ENCODE measurements around the gene TET2.

TET2 gene

GRCh38 chr4:105215609-105216313 lies 69.1 kb downstream of the TET2 start:
- peak overlapping the region; percentile 53 for H3K27ac ChIP-seq
- no peak for DNase-seq (ENCODE audit: low read depth, low spot score)

GRCh38 chr4:105225500-105225899 lies 78.8 kb downstream of the TET2 start:
- DNase-seq (ENCODE audit: low read depth, low spot score): no peak
- no peak overlapping the region for H3K27ac ChIP-seq

GRCh38 chr4:105227054-105227453 lies 80.4 kb downstream of the TET2 start:
- H3K27ac ChIP-seq: no peak overlapping the region
- DNase-seq (ENCODE audit: low read depth, low spot score): no peak

- no peak for DNase-seq (ENCODE audit: low read depth, low spot score)
- H3K27ac ChIP-seq: no peak overlapping the region
Observed at GRCh38 chr4:105230287-105230686, 83.6 kb downstream of the TET2 start.

GRCh38 chr4:105232374-105232773 lies 85.7 kb downstream of the TET2 start:
- H3K27ac ChIP-seq: no peak overlapping the region

GRCh38 chr4:105234582-105234981 lies 87.9 kb downstream of the TET2 start:
- no peak for DNase-seq (ENCODE audit: low read depth, low spot score)
- H3K27ac ChIP-seq: no peak overlapping the region

More at GRCh38 chr4:105232374-105232773, 85.7 kb downstream of the TET2 start:
- no peak for DNase-seq (ENCODE audit: low read depth, low spot score)

GRCh38 chr4:105236202-105236915 lies 89.7 kb downstream of the TET2 start:
- no peak for DNase-seq (ENCODE audit: low read depth, low spot score)
- H3K27ac ChIP-seq: no peak overlapping the region

GRCh38 chr4:105236916-105237311 lies 90.2 kb downstream of the TET2 start:
- no peak overlapping the region for H3K27ac ChIP-seq
- no peak for DNase-seq (ENCODE audit: low read depth, low spot score)

- no peak for DNase-seq (ENCODE audit: low read depth, low spot score)
Observed at GRCh38 chr4:105240037-105240436, 93.4 kb downstream of the TET2 start.

GRCh38 chr4:105241451-105241850 lies 94.8 kb downstream of the TET2 start:
- no peak overlapping the region for H3K27ac ChIP-seq
- no peak for DNase-seq (ENCODE audit: low read depth, low spot score)

More at GRCh38 chr4:105240037-105240436, 93.4 kb downstream of the TET2 start:
- H3K27ac ChIP-seq: no peak overlapping the region

- no peak overlapping the region for H3K27ac ChIP-seq
- DNase-seq (ENCODE audit: low read depth, low spot score): no peak
Observed at GRCh38 chr4:105243446-105243845, 96.8 kb downstream of the TET2 start.

- no peak overlapping the region for H3K27ac ChIP-seq
- no peak for DNase-seq (ENCODE audit: low read depth, low spot score)
Observed at GRCh38 chr4:105246712-105247111, 100.0 kb downstream of the TET2 start.

- DNase-seq (ENCODE audit: low read depth, low spot score): no peak
- no peak overlapping the region for H3K27ac ChIP-seq
Observed at GRCh38 chr4:105248613-105249012, 101.9 kb downstream of the TET2 start.

- no peak for DNase-seq (ENCODE audit: low read depth, low spot score)
- H3K27ac ChIP-seq: no peak overlapping the region
Observed at GRCh38 chr4:105257817-105258495, 111.3 kb downstream of the TET2 start.

- H3K27ac ChIP-seq: no peak overlapping the region
- no peak for DNase-seq (ENCODE audit: low read depth, low spot score)
Observed at GRCh38 chr4:105265689-105266088, 119.0 kb downstream of the TET2 start.

- no peak for DNase-seq (ENCODE audit: low read depth, low spot score)
- no peak overlapping the region for H3K27ac ChIP-seq
Observed at GRCh38 chr4:105267280-105267679, 120.6 kb downstream of the TET2 start.

- no peak for DNase-seq (ENCODE audit: low read depth, low spot score)
- no peak overlapping the region for H3K27ac ChIP-seq
Observed at GRCh38 chr4:105272002-105272401, 125.3 kb downstream of the TET2 start.

- H3K27ac ChIP-seq: no peak overlapping the region
- no peak for DNase-seq (ENCODE audit: low read depth, low spot score)
Observed at GRCh38 chr4:105273230-105273629, 126.6 kb downstream of the TET2 start.

- no peak for DNase-seq (ENCODE audit: low read depth, low spot score)
- no peak overlapping the region for H3K27ac ChIP-seq
Observed at GRCh38 chr4:105274090-105274489, 127.4 kb downstream of the TET2 start.

GRCh38 chr4:105274504-105274903 lies 127.8 kb downstream of the TET2 start:
- DNase-seq (ENCODE audit: low read depth, low spot score): no peak
- H3K27ac ChIP-seq: no peak overlapping the region

Measured in epithelial cell of prostate (primary cell).